Lower leg skin (tissue), 3 donors: ENCODE results near the gene C12orf76.

Experiments
- CTCF ChIP-seq, 3 donors: fragments of 450-650 bp; IDR thresholded peaks; one replicate each; pipeline ENCODE4 v1.5.1; 2016; ENCODE audit warnings: antibody characterized with exemption in 3 of 3, mild to moderate bottlenecking in 3 of 3, moderate library complexity in 2 of 3
- POLR2A ChIP-seq, 2 donors: fragments of 450-650 bp; IDR thresholded peaks; one replicate each; pipeline ENCODE4 v1.6.1; 2016 to 2017; ENCODE audit warnings: antibody characterized with exemption in 2 of 2, mild to moderate bottlenecking in 1 of 2, moderate library complexity in 1 of 2

- no peak for TF ChIP-seq POLR2A (IDR thresholded peaks at IDR 0.05)
- no peak for TF ChIP-seq CTCF (IDR thresholded peaks at IDR 0.05)
These were observed 9.1 kb downstream of the C12orf76 start for GRCh38 chr12:110039085-110039807.
